Gastrocnemius medialis (tissue), 4 donors: ENCODE measurements around the gene SMAD2. TPM values are rescaled to one million over a fixed set of nuclear protein-coding genes. Genes with fewer than 3 reads are reported as not detected.

Source experiments
- ATAC-seq, 2 donors: fragments of 150-250 bp; one replicate each; pipeline ENCODE4 v1.9.1; 2016
- DNase-seq, 2 donors: peaks; one replicate each; pipeline ENCODE4 v3.0.0-alpha.2; 2019
- H3K27ac ChIP-seq, 4 donors: fragments of 200-600 bp; sonication (generic); 1 replicate in 1 of 4; 2 replicates in 3 of 4; pipeline ENCODE4 v1.5.1; 2016 to 2018; ENCODE audit warnings: mild to moderate bottlenecking in 2 of 4, moderate library complexity in 1 of 4
- H3K27me3 ChIP-seq, 3 donors: fragments of 200-600 bp; sonication (generic) in 2 of 3; 1 replicate in 1 of 3; 2 replicates in 2 of 3; pipeline versions ENCODE4 v1.5.1 to v1.6.0; 2016 to 2019; ENCODE audit warnings: mild to moderate bottlenecking in 1 of 3, moderate library complexity in 1 of 3
- H3K36me3 ChIP-seq, 2 donors: fragments of 200-600 bp; sonication (generic) in 1 of 2; one replicate each; pipeline ENCODE4 v1.5.1; 2017 to 2018
- H3K4me1 ChIP-seq, 2 donors: fragments of 200-600 bp; sonication (generic) in 1 of 2; one replicate each; pipeline ENCODE4 v1.5.1; 2016 to 2017; ENCODE audit warnings: mild to moderate bottlenecking in 2 of 2
- H3K4me3 ChIP-seq, 4 donors: fragments of 200-600 bp; sonication (generic) in 3 of 4; 1 replicate in 1 of 4; 2 replicates in 3 of 4; pipeline ENCODE4 v1.5.1; 2016 to 2019; ENCODE audit warnings: mild to moderate bottlenecking in 2 of 4
- H3K9me3 ChIP-seq, 3 donors: fragments of 200-600 bp; sonication (generic) in 2 of 3; 1 replicate in 1 of 3; 2 replicates in 2 of 3; pipeline ENCODE4 v1.5.1; 2016 to 2019
- CTCF ChIP-seq, 5 experiments: fragments of 450-650 bp in 3 of 5; fragments of 200-600 bp in 2 of 5; sonication (generic) in 2 of 5; IDR thresholded peaks in 4 of 5; conservative IDR thresholded peaks in 1 of 5; 1 replicate in 4 of 5; 2 replicates in 1 of 5; pipeline ENCODE4 v1.5.1; 2016 to 2019; ENCODE audit warnings: antibody characterized with exemption in 5 of 5, mild to moderate bottlenecking in 3 of 5, moderate library complexity in 3 of 5
- POLR2A ChIP-seq, 2 donors: fragments of 450-650 bp; IDR thresholded peaks; one replicate each; pipeline ENCODE4 v1.6.1; 2017; ENCODE audit warnings: antibody characterized with exemption in 2 of 2, mild to moderate bottlenecking in 2 of 2, moderate library complexity in 2 of 2
- in situ Hi-C, 4 donors: fragments of 200-750 bp; cut with MboI; loops; one replicate each; pipeline versions ENCODE4 v1.15.0 to v1.8.0; 2017; ENCODE audit warnings: low sequenced_read_pairs in 4 of 4
- intact Hi-C: fragments of 100-400 bp; cut with DNase I; formaldehyde crosslinking; loops from one replicate; pipeline ENCODE4 v1.15.1; 2023; ENCODE audit warnings: low total_unique reads
- total RNA-seq, 4 donors: library from RNA; depleted of rRNA; stranded (reverse); fragments of >200 nt; gene quantifications; one replicate each; pipeline versions ENCODE4 v1.1.0 to v1.2.3, GENCODE V29; 2016

SMAD2 gene
- total RNA-seq, 4 donors from 2014 or later, result 53.6 to 67.7 (median 61.3) TPM

GRCh38 chr18:47901624-47902362 lies 28.7 kb downstream of the SMAD2 start:
- in situ Hi-C loops, result no loop called here
- peaks cover 29 to 48% of the 10 kb centered on the region in 2 donors for H3K4me1 ChIP-seq

GRCh38 chr18:47899107-47899840 lies 31.2 kb downstream of the SMAD2 start:
- intact Hi-C loops, result no loop called here
- no peak for DNase-seq
- no peak for ATAC-seq
- in situ Hi-C loops, result no loop called here
- no peak overlapping the region for H3K4me3 ChIP-seq
- H3K36me3 ChIP-seq, result no peaks in the 10 kb centered on the region
- no peaks in the 10 kb centered on the region for H3K9me3 ChIP-seq
- H3K27me3 ChIP-seq, result no peaks in the 10 kb centered on the region
- no peak overlapping the region for H3K27ac ChIP-seq
- TF ChIP-seq CTCF (IDR thresholded peaks at IDR 0.05 in 4 of 5, conservative IDR thresholded peaks at IDR 0.05 in 1 of 5) (no peak), POLR2A (IDR thresholded peaks at IDR 0.05) (no peak)
- H3K4me1 ChIP-seq, result peaks cover 29 to 48% of the 10 kb centered on the region in 2 donors

More at GRCh38 chr18:47901624-47902362, 28.7 kb downstream of the SMAD2 start:
- DNase-seq (no peak), ATAC-seq (no peak)
- Histone ChIP-seq H3K27me3 (no peaks in the 10 kb centered on the region), H3K27ac (no peak overlapping the region), H3K4me3 (no peak overlapping the region), H3K36me3 (peaks cover 0 to 5% of the 10 kb centered on the region in 2 donors), H3K9me3 (no peaks in the 10 kb centered on the region)
- intact Hi-C loops, result no loop called here
- no peak for TF ChIP-seq POLR2A (IDR thresholded peaks at IDR 0.05)
- TF ChIP-seq CTCF (IDR thresholded peaks at IDR 0.05 in 4 of 5, conservative IDR thresholded peaks at IDR 0.05 in 1 of 5), result no peak

- no peaks in the 10 kb centered on the region for H3K36me3 ChIP-seq
- no peaks in the 10 kb centered on the region for H3K27me3 ChIP-seq
- TF ChIP-seq POLR2A (IDR thresholded peaks at IDR 0.05), result no peak
- no peak for TF ChIP-seq CTCF (IDR thresholded peaks at IDR 0.05 in 4 of 5, conservative IDR thresholded peaks at IDR 0.05 in 1 of 5)
- in situ Hi-C loops (no loop called here), intact Hi-C loops (no loop called here)
- ATAC-seq (no peak), DNase-seq (no peak)
- H3K4me1 ChIP-seq, result peaks cover 34 to 48% of the 10 kb centered on the region in 2 donors
- H3K9me3 ChIP-seq, result no peaks in the 10 kb centered on the region
- H3K4me3 ChIP-seq, result no peak overlapping the region
- no peak overlapping the region for H3K27ac ChIP-seq
Measured at GRCh38 chr18:47898696-47899095, 31.8 kb downstream of the SMAD2 start.

- Histone ChIP-seq H3K4me3 (no peak overlapping the region), H3K9me3 (no peaks in the 10 kb centered on the region), H3K27me3 (no peaks in the 10 kb centered on the region), H3K4me1 (peaks cover 33 to 45% of the 10 kb centered on the region in 2 donors), H3K27ac (no peak overlapping the region), H3K36me3 (no peaks in the 10 kb centered on the region)
- in situ Hi-C loops (no loop called here), intact Hi-C loops (no loop called here)
- TF ChIP-seq POLR2A (IDR thresholded peaks at IDR 0.05) (no peak), CTCF (IDR thresholded peaks at IDR 0.05 in 4 of 5, conservative IDR thresholded peaks at IDR 0.05 in 1 of 5) (no peak)
- ATAC-seq (no peak), DNase-seq (no peak)
Measured at GRCh38 chr18:47898055-47898454, 32.4 kb downstream of the SMAD2 start.
